ENCODE data around the gene FSTL4. TPM values are rescaled to one million over a fixed set of nuclear protein-coding genes. Genes with fewer than 3 reads are reported as not detected.
"Not testable (repeated sequence)": the region's sequence is repeated elsewhere in the genome, so short reads cannot be mapped to it uniquely, and the experiment has no call there.

FSTL4 gene
- total RNA-seq, 4 donors from 2014 or later, result 5.1 to 8.3 (median 6.0) TPM

DNA sequence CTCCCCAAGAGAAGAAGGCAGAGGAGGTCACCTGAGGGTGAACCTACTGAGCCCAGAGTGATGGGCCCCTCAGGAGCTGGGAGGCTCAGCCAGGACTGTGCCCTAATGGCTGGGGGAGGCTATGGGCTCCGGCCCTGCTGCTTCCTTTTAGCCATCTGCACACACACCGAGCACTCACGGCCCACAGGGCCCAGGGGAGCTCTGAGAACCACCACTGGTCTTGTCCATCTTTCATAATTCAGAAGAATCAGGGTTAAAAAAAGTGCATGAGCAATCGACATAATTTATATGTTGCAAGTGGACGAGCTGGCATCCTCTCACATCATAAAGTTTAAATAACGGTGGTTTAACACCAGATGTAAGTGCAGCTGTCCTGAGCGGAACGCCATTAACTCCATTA is 162.1 kb downstream of the FSTL4 start:
- TF ChIP-seq, protein P1, sequence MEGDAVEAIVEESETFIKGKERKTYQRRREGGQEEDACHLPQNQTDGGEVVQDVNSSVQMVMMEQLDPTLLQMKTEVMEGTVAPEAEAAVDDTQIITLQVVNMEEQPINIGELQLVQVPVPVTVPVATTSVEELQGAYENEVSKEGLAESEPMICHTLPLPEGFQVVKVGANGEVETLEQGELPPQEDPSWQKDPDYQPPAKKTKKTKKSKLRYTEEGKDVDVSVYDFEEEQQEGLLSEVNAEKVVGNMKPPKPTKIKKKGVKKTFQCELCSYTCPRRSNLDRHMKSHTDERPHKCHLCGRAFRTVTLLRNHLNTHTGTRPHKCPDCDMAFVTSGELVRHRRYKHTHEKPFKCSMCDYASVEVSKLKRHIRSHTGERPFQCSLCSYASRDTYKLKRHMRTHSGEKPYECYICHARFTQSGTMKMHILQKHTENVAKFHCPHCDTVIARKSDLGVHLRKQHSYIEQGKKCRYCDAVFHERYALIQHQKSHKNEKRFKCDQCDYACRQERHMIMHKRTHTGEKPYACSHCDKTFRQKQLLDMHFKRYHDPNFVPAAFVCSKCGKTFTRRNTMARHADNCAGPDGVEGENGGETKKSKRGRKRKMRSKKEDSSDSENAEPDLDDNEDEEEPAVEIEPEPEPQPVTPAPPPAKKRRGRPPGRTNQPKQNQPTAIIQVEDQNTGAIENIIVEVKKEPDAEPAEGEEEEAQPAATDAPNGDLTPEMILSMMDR (IDR thresholded peaks at IDR 0.05), result no peak
- TF ChIP-seq POLR2A (IDR thresholded peaks at IDR 0.05), result no peak
- intact Hi-C loops (cut with DNase I; ENCODE audit: low total_unique reads), result no loop called here
- DNase-seq (ENCODE audit: low spot score in 2 of 2), result no peak
- no peak overlapping the region for H3K4me3 ChIP-seq (ENCODE audit: low read depth, poor library complexity, severe bottlenecking)
- 78 to 84% methylated on average over 8 of the region's 8 CpGs for WGBS, 2 donors

DNA sequence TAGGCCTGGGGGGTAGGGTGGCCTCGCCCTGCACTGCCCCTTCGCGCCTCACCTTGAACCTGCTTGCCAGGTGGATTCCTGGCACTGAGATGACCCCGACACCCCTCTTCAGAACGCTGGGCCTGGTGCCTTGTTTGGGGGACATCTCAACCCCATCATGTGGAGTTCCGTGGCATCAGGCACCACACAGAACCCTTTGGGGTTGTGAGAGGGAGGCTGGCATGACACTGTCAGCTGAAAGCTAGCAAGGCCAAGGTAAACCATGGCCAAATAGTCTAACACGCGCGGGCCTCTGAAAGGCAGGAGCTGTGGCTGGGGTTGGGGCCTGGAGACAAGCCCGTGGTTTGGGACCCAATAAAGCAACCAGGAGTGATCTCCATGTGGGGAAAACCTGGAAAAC is 163.2 kb downstream of the FSTL4 start:
- TF ChIP-seq POLR2A (IDR thresholded peaks at IDR 0.05), result no peak
- TF ChIP-seq, protein P1 (IDR thresholded peaks at IDR 0.05), result no peak

DNA sequence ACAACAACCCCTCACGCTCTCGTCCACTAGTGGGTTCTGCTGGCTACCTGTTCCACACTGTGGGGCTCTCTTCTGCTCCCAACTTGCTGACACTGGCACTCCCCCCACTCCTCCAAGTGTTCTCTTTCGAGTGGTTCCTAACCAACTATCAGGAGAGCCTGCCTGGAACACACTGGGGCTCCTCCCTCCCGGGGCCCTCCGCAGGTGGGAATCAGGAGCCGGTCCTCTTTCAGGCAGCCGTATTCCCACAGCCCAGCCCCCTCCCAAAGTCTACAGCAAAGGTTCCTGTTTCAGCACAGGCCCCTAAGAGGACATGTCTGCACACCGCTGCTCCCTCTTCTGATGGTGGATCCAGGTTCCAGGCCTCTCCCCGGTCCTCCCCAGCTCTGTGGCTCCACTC is 165.9 kb downstream of the FSTL4 start:
- TF ChIP-seq, protein P1 (IDR thresholded peaks at IDR 0.05), result no peak
- no peak for TF ChIP-seq POLR2A (IDR thresholded peaks at IDR 0.05)
- intact Hi-C loops (cut with DNase I; ENCODE audit: low total_unique reads), result no loop called here
- no peak for DNase-seq (ENCODE audit: low spot score in 2 of 2)
- no peak overlapping the region for H3K4me3 ChIP-seq (ENCODE audit: low read depth, poor library complexity, severe bottlenecking)
- 86 to 92% methylated on average over 9 of the region's 9 CpGs for WGBS, 2 donors

More for the DNA sequence above, 163.2 kb downstream of the FSTL4 start:
- 94 to 95% methylated on average over 10 of the region's 10 CpGs for WGBS, 2 donors
- intact Hi-C loops (cut with DNase I; ENCODE audit: low total_unique reads), result no loop called here
- no peak overlapping the region for H3K4me3 ChIP-seq (ENCODE audit: low read depth, poor library complexity, severe bottlenecking)
- DNase-seq (ENCODE audit: low spot score in 2 of 2), result no peak

DNA sequence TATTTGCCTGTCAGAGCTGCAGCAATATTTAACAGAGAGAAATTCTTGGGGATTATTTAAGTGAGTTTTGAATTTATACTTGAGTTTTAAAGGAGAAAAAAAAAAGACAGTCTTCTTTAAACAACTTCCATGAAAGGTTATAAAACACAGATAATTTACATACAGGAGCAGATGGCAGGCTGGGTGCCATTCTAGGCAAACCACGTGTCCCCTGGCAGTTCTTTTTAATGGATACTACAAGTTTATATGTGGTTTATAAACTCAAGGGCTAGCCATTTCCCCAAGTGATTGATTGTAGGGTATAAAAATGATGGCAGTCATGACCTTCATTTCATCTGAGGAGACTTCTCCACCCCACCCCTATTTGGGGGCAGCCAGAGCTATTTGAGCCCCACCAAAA is 166.6 kb downstream of the FSTL4 start:
- WGBS, 2 donors, result 25 to 31% methylated on average over 1 of the region's 1 CpG
- intact Hi-C loops (cut with DNase I; ENCODE audit: low total_unique reads), result no loop called here
- DNase-seq (ENCODE audit: low spot score in 2 of 2), result no peak
- H3K4me3 ChIP-seq (ENCODE audit: low read depth, poor library complexity, severe bottlenecking), result no peak overlapping the region
- no peak for TF ChIP-seq POLR2A (IDR thresholded peaks at IDR 0.05)
- TF ChIP-seq, protein P1 (IDR thresholded peaks at IDR 0.05), result no peak

DNA sequence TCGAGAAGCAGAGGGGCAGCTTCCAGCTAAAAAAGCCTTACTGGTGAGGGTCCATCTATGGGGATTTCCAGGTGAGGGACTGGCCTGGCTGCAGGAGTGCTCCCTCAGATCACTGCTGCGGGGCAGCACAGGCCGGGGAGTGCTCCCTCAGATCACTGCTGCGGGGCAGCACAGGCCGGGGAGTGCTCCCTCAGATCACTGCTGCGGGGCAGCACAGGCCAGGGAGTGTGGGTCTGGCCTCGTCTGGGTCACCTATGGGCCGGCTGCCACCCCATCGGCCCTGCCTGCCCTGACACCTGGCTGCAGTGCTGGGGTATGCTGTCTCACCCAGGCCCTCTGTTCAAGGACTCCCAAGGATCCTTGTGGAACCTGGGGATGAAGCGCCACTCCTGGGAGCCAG is 167.1 kb downstream of the FSTL4 start:
- H3K4me3 ChIP-seq (ENCODE audit: low read depth, poor library complexity, severe bottlenecking); DNase-seq (ENCODE audit: low spot score in 2 of 2); intact Hi-C loops (cut with DNase I; ENCODE audit: low total_unique reads): not testable (repeated sequence)
- 91 to 98% methylated on average over 7 to 8 of the region's 10 CpGs for WGBS, 2 donors

DNA sequence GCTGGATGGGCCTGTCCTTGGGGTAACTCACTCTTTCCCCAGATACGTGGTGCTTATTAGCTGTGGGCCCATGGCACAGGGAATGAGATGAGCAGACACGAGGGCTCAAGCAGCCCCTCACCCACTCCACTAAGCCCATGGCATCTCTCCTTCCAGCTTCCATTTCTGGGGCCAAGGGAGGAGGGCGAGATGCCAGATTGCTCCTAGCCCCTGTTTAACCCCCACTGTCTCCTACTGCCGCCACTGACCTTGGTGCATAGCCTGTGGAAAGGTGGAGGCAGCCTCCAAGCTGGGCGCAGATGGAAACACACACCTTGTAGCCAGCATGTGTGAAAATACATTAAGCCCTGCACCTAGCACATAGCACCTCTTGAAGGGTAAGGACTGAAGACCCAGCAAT is 167.6 kb downstream of the FSTL4 start:
- DNase-seq (ENCODE audit: low spot score in 2 of 2), result peak in 1 of 2 donors; percentile 63
- H3K4me3 ChIP-seq (ENCODE audit: low read depth, poor library complexity, severe bottlenecking), result no peak overlapping the region
- TF ChIP-seq, protein P1 (IDR thresholded peaks at IDR 0.05), result no peak
- TF ChIP-seq POLR2A (IDR thresholded peaks at IDR 0.05), result no peak
- intact Hi-C loops (cut with DNase I; ENCODE audit: low total_unique reads), result no loop called here
- WGBS, 2 donors, result 87 to 92% methylated on average over 5 of the region's 5 CpGs

Data from lower leg skin (tissue), 4 donors.